CD4-positive, alpha-beta T cell treated with Interleukin-6 at 100 ng/mL for 8 hours (primary cell): ENCODE results near the gene HRH2.

Experiments
- DNase-seq: peaks from one replicate; pipeline ENCODE4 v3.0.0-alpha.2; 2020; ENCODE audit warnings: mixed read lengths, low spot score

Gene HRH2

DNA sequence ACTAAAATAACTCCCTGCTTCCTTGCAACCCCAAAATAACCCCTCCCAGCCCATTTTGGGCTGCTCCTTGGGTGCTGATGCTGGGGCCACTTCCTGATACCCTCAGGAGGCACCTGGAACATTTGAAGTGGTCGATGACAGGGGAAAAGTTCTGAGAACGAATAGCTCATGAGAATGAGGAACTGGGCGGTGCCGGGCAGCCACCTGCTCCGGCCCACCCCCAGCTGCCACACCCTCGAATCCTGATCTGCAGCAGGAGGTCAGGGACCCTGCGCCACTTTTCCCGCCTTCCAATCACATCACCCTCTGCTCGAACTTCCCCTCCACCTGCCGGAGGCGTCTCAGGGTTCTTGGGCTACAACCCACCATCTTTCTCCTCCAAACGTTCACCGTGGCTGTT lies 19.7 kb downstream of the HRH2 start:
- no peak for DNase-seq

DNA sequence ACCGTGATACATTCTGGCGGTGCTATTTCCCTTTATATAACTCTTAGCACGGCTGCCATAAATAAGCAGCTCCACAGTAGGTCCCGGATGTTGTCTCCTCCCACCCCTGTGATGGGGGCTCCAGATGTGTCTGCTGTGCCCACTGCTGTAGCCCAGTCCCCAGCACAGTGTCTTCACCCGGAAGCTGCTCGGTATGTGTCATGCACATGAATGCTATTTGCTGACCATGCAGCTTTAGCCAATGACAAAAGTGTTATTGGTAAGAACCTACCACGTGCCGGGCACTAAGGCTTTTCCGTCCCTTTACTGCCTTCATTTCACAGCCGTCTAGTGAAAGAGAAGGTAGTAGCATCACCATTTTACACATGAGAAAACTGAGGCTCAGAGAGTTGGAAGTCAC lies 20.2 kb downstream of the HRH2 start:
- no peak for DNase-seq

DNA sequence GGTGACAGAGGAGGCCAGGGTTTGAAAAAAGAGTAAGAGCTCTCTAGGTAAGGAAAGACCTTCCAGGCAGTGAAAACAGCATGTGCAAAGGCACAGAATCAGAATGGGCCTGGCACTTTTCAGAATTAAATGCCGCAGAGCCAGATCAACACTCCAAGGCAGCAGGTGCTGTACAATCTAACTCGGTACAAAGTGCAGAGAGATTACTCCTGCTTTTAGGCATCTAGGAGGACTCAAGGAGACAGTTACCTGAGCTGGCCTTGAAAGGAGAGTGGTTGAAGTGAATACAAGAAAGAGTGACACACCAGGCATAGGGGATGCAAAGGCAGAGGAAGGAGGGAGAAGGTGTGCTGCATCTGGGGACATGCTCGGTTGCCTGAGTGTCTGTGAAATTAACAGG lies 21.5 kb downstream of the HRH2 start:
- no peak for DNase-seq

DNA sequence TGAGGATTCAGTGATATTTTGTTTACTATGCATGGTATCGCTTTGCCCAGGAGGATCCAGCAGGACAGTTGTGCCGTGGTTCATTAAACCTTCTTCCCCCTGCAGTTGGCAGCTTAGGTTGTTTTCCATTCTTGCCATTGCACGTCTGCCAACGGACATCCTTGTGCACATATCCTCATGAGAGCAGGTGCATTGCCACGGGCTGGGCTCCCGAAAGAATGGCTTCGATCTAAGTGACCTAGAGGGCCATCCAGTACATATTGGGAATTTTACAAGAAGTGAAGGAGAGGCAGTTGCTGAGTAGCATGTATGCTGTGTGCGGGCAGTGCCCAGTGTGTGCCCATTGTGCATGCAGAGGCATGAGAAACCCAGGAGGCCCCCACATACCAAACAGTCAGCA lies 22.1 kb downstream of the HRH2 start:
- DNase-seq = no peak

DNA sequence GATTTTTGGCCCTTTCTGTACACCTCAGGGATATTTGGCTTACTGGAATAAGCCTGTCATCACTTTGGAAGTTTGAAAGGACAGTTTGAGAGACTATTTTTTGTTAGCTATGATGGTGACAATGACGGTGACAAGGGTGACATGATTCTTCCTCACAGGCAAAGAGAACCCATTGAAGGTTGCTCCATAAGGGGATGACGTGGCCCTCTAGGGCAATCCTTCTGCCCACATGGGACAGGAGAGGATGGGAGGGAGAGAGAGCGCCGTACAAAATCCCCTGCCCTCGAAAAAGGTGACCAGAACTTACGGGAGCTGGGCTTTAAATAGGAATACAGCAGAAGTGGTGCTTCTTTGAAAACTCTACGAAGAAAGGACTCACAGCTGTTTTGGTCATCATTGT lies 22.6 kb downstream of the HRH2 start:
- DNase-seq = no peak

DNA sequence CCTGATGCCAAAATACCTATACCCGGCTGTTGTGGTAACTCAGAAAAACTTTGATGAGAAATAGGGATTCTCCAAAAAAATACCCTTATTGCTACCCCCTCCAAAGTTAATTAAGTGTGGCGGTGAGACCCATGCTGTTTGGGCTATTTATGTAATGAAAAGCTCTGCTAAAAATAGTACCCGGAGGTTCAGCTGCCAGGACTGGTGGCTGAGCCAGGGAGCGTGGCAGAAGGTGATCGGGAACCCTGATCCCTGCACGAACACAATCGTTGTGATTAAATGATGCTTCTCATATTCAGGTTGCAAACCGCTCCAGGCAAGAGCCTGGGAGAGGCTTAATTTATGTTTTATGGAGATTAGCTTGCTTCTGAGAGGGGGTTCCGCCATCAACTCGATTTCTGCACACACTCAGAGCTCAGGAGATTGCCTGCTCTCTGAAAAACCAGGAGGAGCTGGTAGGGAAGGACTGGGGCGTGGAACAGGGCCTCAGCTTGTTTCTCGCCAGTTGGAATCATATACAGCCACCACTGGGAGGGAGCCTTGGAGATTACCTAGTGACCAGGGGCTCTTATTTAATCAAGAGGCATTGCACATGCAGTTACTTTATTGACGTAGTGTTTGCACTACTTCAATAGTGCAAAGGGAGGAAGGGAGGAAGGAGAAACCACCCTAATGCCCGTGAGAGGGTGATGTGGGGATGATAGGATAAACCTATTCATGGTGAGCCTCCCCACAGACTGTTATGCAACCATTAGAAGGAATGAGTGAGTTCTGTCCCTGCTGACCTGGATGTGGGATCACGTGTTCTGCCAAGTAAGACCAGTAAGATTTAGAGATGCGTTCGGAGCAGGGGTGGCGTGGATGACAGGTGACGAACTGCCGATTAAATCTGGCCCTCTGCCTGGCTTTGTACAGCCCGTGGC lies 23.4 kb downstream of the HRH2 start:
- no peak for DNase-seq

DNA sequence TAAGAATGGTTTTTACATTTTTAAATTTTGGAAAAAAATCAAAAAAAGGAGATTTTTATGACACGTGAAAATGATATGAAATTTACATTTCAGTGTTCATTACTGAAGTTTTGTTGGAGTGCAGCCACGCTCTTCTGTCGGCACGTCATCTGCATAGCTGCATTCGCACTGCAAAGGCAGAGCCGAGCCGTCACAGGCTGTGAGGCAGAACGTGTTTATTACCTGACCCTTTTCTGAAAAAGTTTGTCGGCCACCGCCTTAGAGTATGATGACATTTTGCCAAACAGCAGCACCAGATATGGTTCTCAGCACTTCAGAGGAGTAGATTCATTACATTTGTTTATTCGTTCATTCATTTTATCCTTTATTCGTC lies 24.1 kb downstream of the HRH2 start:
- no peak for DNase-seq

DNA sequence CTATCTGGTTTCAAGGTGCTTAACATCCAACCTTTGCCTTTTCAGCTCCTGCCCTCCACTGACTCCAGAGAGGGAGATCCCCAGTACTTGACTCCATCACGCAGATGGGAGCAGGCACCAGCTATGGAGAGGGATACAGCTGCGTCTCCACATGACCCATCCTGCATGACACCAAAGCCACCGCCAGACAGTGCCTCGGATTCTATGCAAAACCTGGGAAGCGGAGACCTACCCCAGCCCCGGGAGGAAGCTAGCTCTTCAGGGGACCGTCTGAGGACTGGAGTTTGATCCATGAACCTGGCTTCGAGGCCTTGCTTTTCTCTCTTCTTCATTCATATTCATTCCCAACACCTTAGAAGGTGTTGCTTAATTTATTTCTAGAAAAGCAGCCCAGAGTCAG lies 24.8 kb downstream of the HRH2 start:
- DNase-seq = no peak

DNA sequence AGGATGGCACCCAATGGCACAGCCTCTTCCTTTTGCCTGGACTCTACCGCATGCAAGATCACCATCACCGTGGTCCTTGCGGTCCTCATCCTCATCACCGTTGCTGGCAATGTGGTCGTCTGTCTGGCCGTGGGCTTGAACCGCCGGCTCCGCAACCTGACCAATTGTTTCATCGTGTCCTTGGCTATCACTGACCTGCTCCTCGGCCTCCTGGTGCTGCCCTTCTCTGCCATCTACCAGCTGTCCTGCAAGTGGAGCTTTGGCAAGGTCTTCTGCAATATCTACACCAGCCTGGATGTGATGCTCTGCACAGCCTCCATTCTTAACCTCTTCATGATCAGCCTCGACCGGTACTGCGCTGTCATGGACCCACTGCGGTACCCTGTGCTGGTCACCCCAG lies 25.4 kb downstream of the HRH2 start:
- DNase-seq = no peak

DNA sequence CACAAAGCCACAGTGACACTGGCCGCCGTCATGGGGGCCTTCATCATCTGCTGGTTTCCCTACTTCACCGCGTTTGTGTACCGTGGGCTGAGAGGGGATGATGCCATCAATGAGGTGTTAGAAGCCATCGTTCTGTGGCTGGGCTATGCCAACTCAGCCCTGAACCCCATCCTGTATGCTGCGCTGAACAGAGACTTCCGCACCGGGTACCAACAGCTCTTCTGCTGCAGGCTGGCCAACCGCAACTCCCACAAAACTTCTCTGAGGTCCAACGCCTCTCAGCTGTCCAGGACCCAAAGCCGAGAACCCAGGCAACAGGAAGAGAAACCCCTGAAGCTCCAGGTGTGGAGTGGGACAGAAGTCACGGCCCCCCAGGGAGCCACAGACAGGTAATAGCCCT lies 26.1 kb downstream of the HRH2 start:
- DNase-seq = no peak

DNA sequence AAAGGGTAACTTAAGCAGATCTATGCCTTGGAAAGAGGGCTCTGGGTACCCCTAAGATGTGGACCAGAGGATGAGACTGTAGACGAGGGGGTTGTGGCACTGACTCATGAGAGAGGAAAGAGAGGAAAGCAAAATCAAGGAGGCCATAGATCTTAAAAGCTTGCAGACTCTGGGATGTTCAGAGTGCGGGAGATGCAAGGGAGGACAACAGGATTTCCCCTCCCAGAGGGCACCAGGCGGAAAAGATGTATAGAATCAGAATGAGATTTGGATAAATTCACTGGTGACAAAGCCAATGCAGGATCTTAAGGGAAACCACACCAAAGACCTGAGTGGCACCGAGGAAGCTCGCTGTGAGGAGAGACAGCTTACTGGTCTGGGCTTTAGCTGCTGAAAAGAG lies 27.1 kb downstream of the HRH2 start:
- no peak for DNase-seq

DNA sequence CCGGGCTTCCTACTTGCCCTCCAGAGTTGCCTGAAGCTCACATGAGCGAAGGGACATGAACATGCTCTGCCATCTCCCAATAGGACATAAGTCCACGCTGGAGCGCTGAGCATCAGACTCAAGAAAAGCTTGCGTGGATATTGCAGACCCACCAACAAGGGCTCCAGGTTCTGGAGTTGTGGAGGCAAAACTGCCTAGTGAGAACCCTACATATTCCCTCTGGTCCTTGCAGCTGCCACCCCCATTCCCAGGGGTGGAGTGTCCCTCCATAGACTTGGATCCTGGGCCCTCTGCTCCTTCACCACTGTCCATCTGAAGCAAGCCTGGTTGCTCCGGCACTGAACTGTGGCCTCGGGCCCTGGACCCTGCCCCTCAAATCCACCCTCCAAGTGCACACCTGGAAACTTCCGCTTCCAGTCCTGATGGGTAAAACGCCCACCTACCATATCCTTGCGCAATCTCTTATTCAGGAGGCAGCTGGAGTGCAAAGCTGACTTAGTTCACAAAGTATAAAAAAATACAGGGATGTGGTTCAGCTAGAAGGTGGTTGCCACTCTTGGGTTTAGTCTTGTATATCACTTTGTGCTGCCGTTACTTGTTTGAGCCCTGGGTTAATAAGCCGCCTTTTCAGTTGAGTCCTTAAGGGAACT lies 28.0 kb downstream of the HRH2 start:
- DNase-seq = no peak

DNA sequence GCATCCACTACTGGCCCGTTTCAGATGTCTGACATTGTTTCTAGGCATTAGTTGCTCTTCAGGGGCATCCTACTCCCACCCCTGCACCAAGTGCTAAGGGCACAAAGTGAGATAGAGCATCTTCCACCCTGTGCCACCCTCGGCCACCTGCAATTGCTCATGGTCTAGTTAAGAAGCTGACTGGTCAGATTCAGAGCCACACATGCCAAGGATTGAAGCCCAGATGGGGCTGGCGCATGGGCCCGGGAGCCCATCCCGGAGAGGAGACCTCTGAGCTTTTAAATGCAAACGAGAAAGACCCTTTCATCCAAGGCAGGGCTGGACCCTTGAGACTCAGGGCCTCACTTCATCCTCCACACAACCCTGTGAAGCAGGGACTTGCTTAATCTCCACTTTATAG lies 28.5 kb downstream of the HRH2 start:
- no peak for DNase-seq

DNA sequence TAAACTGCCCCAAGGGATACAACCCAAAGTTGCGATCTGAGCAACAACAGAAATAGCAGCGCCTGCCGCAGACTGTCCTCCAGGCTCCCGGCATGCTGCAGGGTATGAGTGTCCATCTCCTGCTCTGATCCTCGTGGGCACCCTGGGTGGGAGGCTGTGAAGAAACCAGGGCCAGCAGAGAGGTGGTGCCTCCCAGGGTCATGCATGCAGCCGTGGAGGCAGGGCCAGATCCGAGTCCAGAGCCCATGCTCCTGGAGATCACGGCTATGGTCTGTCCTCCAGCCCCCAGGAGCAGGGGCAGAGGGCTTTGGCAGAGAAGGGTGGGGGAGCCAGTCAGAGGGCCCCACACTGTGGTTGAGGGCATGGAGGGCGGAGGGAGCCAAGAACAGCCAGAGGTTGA lies 29.0 kb downstream of the HRH2 start:
- no peak for DNase-seq

DNA sequence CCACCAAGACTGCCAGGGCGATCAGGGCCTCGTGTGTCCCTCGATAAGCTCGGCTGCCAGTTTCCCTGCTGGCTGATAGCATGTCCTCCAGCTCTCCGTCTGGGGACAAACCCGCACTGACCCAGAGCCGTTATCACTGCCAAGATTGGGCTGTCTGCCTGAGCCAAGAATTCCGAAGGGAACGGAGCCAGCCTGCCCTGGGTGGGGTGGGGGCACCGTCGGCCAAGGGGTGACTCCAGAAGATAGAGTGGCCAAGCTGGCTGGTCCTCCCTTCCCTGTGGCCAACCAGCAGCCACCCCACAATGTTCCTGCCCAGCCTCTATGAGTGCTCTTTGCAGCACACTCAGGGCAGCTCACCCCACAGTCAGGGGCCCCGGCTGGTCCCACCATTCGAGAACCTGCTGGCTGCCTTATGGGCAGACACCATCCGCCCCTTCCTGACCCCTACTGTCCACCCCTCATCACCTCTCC lies 29.4 kb downstream of the HRH2 start:
- no peak for DNase-seq

DNA sequence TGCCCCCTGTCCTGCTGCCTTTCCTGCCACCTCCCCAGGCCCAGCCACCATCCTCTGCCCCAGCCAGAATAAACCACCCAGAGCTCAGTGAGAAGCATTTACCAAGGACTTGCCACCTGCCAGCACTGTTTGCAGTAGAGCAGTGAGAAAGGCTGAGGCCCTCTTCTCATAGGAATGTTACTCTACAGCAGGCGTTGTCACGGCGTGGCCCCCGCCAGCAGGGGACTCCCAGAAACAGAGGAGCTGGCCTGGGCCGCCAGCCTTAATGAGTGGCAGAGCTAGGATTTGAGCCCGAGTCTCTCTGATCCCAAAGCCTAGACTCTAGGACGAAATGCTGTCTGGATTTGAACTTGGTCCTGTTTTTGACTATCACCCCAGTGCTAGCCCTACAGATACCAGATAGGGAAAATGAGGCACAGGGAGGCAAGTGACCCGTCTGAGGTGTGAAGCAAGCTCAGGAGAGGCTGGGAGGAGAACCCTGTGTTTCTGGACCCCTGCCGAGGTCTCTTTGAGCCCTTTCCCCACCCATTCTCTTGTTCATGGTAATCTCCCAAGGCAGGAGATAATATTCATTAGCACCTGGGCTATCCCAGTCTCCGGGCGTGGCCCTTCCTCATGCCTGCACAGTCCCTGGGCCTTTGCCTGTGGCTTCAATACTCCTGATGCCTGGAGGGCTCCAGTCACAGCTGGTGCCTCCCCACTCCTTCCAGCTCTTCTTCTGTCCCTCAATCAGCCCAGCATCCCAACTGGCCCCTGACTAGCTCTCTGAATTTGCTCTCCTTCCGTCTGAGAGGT lies 30.7 kb downstream of the HRH2 start:
- DNase-seq = no peak

DNA sequence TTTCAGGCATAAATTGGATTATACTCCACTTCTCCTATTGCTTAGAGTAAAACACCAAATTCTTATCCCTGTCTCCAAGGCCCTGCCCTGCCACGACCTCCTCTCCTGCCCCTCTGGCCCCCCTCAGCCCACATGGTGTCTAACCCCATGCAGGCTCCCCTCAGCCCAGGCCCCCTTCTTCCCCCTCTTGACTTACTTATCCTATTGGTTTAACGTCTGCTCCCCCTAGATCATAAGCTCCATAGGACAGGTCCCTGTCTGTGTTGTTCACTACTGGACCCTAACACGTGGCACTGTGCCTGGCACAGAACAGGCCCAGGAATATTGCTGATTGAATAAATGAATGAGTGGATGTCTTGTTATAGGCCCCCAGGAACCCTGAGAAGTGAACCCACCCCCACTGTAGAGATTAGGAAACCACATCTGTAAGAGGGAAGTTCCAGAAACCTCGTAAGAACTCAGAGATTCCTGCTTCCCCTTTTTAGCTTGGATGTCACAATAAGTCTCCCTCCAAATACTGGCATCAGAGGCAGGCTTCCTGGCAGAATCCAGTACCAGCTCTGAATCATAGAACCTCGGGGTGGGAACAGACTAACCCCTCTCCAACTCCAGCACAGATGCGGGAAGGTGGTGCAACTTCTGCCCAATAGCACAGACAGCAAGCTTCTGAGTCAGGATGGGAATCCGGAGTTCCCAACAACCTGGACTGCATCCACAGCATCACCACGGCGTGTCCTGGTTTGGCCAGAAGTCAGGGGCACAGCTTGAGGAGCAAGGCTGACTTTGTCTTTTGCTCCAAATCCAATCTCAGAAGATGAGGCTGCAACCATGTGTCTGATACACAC lies 31.5 kb downstream of the HRH2 start:
- DNase-seq = no peak

DNA sequence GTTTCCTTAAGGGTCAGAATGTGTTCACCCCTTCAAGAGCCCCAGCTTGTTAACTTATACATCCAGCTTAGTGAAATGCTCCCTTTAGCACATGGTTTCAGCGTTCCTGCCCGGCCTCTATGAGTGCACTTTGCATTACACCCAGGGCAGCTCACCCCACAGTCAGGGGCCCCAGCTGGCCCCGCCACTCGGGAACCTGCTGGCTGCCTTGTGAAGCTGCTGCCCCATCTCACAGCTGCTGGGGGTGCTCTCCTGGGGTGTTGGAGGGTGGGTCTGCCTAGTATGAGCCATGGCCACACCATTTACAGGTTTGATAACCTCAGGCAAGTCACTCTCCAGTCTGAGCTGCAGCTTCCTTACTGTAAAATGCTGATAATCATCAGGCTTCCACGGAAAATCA lies 32.2 kb downstream of the HRH2 start:
- DNase-seq = no peak

DNA sequence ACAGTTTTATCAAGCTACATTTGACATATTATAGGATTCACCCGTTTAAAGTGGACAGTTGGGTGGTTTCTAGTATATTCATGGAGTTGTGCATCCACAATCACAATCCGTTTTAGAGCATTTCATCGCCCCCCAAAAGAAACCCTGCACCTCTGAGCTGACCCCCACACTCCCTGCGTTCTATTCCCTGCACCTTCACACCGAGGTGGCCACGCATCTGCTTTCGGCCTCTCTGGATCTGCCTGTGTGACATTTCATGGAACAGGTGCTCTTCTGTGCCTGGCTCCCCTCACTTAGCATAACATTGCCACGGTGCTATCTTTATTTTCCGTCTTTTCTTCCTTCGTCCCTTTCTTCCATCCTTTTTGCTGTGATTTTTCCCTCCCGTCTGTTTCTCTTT lies 32.7 kb downstream of the HRH2 start:
- DNase-seq = no peak

DNA sequence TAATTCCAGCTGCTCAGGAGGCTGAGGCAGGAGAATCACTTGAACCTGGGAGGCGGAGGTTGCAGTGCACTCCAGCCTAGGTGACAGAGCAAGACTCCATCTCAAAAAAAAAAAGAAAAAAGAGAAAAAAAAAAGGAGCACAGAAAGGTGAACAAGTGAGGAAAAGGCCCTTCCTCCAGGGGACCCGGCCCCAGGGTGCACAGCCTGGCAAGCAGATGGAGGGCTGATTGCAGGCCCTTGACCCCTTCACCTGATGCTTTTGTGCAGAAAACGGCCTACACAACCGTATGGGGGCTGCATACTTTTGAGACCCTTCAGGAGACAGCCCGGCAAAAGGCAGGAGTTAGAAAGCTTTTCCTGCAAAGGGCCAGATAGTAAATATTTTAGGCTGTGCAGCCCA lies 33.9 kb downstream of the HRH2 start:
- no peak for DNase-seq

DNA sequence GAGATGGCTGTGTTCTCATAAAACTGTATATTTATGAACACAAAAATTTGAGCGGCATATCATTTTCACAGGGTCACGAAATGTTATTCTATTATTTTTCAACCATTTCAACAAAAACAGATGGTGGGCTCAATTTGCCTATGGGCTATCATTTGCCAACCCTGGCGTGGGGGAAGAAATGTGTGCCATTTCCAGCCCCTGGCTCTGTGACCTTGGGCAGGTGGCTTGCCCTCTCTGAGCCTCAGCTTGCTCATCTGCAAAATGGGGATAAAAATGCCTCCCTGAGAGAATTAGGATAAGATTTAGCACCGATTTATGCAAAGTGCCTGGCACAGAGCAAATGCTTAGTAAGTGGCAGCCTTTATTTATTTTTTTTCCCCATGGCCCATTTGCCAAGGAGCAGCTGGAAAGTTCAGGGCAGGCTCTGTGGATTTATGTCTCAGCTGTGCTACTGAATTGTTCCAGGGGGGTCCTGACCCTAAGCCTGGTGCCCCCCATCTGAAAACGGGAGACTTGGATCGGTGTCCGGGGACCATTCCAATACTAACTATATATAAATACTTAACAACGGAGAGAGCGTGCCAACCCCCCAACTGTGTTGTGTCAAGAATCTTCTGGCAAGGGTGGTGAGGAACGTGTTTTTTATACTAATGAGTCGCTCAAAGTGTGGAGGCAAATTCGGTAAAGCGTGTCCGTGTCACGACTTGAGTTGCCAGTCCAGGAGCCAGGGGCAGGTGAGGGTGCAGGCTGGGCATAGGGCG lies 34.5 kb downstream of the HRH2 start:
- no peak for DNase-seq
